ENCODE data around the gene GFAP.

GFAP gene

GRCh38 chr17:44863061-44863918 lies 52.0 kb downstream of the GFAP start:
- DNase-seq (ENCODE audit: low read depth, low spot score): no peak

- DNase-seq (ENCODE audit: low read depth, low spot score): no peak
Measured at GRCh38 chr17:44862278-44862914, 52.9 kb downstream of the GFAP start.

GRCh38 chr17:44859701-44860100 lies 55.6 kb downstream of the GFAP start:
- DNase-seq (ENCODE audit: low read depth, low spot score): no peak

GRCh38 chr17:44854192-44854591 lies 61.1 kb downstream of the GFAP start:
- no peak for DNase-seq (ENCODE audit: low read depth, low spot score)
